ENCODE results near the gene C4BPA.

The C4BPA gene

GRCh38 chr1:207128336-207128921, 24.4 kb downstream of the C4BPA start:
- no peak for DNase-seq

DNA sequence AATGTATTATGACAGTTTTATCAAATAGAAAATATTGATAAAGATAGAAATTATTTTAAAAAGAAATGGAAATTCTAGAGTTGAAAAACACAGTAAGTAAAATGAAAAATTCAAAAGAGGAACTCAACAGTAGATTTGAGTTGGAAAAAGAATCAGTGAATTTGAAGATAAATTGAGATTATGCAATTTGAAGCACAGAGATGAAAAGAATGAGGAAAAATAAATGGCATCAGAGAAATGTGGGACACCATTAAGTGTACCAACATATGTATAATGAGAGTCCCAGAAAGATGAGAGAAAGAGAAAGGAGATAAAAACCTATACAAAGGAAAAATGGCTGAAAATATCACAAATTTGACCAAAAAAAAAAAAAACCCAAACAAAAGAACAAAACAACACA, 25.0 kb downstream of the C4BPA start:
- DNase-seq: no peak

- DNase-seq: no peak
These were observed 26.4 kb downstream of the C4BPA start for GRCh38 chr1:207130252-207131036.

GRCh38 chr1:207131163-207131562, 27.1 kb downstream of the C4BPA start:
- DNase-seq: no peak

DNA sequence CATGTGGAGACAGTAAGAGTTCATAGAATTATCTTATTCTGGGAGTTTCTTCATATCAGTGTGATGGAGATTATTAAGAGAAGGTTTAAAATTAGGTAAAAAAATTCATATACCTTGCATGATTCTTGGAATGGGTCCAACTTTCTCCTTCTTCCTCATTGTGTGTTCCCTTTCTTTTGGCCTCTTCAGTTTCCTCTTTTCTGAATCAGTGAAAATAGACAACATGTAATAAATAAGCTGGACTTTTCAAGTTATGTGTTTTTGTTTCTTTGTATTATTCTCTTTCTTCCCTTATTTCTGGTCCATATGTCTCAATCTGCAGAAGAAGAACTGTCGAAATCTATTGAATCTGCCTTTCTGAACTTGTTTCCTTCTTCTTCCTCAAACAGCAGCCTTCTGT, 30.5 kb downstream of the C4BPA start:
- DNase-seq: no peak

- DNase-seq: no peak
These were observed 35.6 kb downstream of the C4BPA start for GRCh38 chr1:207139616-207140015.

- DNase-seq: no peak
These were observed 36.5 kb downstream of the C4BPA start for GRCh38 chr1:207140536-207140935.

- no peak for DNase-seq
These were observed 41.5 kb downstream of the C4BPA start for GRCh38 chr1:207145401-207146058.

GRCh38 chr1:207151920-207152319, 47.9 kb downstream of the C4BPA start:
- no peak for DNase-seq

DNA sequence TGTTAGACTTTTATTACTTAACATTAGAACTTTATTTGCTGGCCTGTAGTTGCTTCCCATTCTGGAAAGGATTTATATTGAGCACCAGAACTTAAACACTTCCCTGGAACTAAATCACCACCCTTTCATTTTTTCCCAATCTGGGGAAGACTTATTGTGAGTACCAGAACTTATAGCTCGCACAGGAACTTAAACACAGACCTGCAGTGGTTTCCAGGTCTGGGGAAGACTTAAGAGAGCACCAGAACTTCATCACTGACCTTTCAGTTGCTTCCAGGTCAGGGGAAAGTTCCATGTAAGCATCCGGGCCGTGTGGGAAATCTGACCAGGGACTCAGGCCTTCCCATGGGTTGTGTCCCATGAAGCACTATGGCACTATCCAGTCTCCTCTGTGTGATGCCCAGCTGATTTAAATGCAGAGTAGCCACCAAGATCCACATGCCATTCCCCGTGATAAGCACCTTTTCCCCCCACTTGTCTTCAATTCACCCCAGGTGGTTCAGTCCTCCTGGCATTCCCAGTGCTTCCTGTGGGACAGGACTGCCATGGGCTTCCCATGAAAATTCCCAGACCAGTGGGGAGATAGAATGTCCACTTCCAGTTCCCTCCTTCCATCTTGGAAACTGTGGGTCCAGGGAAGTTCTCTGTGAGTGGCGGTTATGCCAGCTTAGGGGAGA, 48.9 kb downstream of the C4BPA start:
- DNase-seq: no peak

GRCh38 chr1:207155028-207155427, 51.0 kb downstream of the C4BPA start:
- DNase-seq: no peak

DNA sequence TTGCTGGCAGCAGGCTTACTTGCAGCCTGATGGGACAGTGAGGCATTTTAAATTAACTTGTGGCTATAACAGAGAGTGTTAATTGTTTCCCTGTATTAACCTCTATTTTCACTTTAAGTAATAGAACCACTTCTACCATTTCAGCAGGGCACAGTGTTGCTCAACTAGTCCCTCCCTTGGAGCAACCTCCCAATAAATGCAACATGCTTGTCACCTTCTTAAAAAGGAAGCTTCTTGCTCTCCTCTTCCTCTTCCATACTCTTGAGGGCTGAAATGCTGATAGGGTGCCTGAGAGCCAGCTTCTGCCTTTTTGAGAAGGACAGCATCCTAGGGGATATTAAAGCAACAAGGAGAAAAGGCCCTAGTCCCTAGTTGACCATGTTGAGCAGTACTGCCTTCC, 52.1 kb downstream of the C4BPA start:
- no peak for DNase-seq

GRCh38 chr1:207156826-207157225, 52.8 kb downstream of the C4BPA start:
- no peak for DNase-seq

DNA sequence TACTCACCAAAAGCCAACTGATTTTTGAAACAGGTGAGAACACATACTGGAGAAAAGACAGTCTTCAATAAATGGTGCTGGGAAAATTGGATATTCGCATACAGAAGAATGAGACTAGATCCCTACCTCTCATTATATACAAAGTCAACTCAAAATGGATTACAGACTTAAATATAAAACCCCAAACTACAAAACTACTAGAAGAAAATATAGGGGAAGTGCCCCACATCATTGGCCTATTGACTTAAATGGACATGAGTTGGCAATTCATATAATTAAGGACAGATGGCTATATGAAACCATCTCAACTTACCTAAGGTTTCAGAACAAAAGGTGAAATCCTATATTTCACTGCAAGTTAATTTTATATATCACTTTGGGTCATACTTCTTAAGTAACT, 60.1 kb downstream of the C4BPA start:
- DNase-seq: no peak

DNA sequence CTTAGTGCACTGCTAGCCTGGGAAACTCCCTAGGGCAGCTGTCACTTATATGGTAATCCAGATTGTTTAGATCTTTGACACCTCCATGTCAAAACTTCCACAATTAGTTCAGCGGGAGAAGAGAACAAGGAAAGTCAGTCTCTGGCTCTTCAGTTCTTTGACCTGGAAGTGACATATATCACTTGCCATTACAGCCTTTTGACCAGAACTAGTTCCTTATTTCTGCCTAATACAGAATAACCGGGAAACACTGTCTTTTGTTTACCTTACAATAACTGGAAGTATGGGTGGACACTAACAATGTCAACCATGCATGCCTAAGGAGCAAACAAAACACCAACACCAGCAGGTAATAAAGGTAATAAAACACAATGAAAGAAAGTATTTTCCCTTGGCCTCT, 68.3 kb downstream of the C4BPA start:
- DNase-seq: no peak

- DNase-seq: no peak
These were observed 68.9 kb downstream of the C4BPA start for GRCh38 chr1:207172885-207173284.

- DNase-seq: no peak
These were observed 69.4 kb downstream of the C4BPA start for GRCh38 chr1:207173396-207173795.

- no peak for DNase-seq
These were observed 70.9 kb downstream of the C4BPA start for GRCh38 chr1:207174913-207175312.

GRCh38 chr1:207179036-207179435, 75.0 kb downstream of the C4BPA start:
- no peak for DNase-seq

GRCh38 chr1:207181847-207182246, 77.8 kb downstream of the C4BPA start:
- no peak for DNase-seq

GRCh38 chr1:207186503-207186902, 82.5 kb downstream of the C4BPA start:
- no peak for DNase-seq

- no peak for DNase-seq
These were observed 84.9 kb downstream of the C4BPA start for GRCh38 chr1:207188901-207189300.

DNA sequence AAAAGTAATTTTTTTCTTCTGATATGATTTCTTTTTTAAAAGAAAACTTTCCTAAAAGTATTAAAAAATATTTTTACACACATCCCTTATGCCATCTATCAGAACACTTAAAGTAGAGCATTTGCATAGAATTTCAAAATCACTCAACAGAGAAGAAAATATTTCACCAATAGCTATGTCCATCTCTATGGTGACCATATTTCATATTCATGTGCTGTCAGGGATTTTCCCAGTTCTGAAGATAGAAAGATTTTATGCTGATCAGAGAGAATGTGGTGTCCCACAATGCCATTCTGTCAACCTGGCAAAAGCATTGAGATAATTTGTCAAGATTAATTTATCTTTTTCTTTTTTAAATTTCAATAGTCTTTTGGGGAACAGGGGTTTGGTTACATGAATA, 87.0 kb downstream of the C4BPA start:
- DNase-seq: no peak

GRCh38 chr1:207191776-207192175, 87.7 kb downstream of the C4BPA start:
- DNase-seq: no peak
